ENCODE results near the gene SCGN.

- TF ChIP-seq POLR2A (IDR thresholded peaks at IDR 0.05; ENCODE audit: low read depth, low read length) (no peak), POLR2AphosphoS5 (IDR thresholded peaks at IDR 0.05; ENCODE audit: low read depth, low read length) (no peak), TAF1 (IDR thresholded peaks at IDR 0.05; ENCODE audit: low read depth, low read length) (no peak), SPI1 (IDR thresholded peaks at IDR 0.05; ENCODE audit: low read depth, low read length) (no peak), POU2F2 (IDR thresholded peaks at IDR 0.05; ENCODE audit: low read depth, low read length) (no peak)
Observed at GRCh38 chr6:25704001-25704400, 52.0 kb downstream of the SCGN start.

Data from GM12891 (cell line).